Measurements from ENCODE around the gene KNDC1. TPM values are rescaled to one million over a fixed set of nuclear protein-coding genes. Genes with fewer than 3 reads are reported as not detected.

The KNDC1 gene
- total and polyA plus RNA-seq, 2 donors (not counting 3 experiments of a cell fraction or from before 2014, with no cell fraction given), result not detected

GRCh38 chr10:133116455-133116854 is 43.6 kb upstream of the KNDC1 start:
- H4K20me1 ChIP-seq (replicated peaks; ENCODE audit: control insufficient read depth, extremely low read depth, insufficient read depth, low read length), result no peaks in the 10 kb centered on the region
- H3K4me3 ChIP-seq (replicated peaks in 1 of 3; ENCODE audit: insufficient read depth in 1 of 3, low read depth in 1 of 3, low read length in 3 of 3), result no peak overlapping the region
- intact Hi-C loops (cut with micrococcal nuclease) (no loop called here), dilution Hi-C loops (cut with MboI; ENCODE audit: extremely low pct_ligation_motif_present, low sequenced_read_pairs) (no loop called here)
- H3K9ac ChIP-seq (replicated peaks; ENCODE audit: extremely low read depth, insufficient read depth, low read length), result no peak overlapping the region
- DNase-seq (ENCODE audit: low read depth, low spot score) (no peak), FAIRE-seq (no peak)
- H3K27me3 ChIP-seq (ENCODE audit: control insufficient read depth in 2 of 2, insufficient read depth in 2 of 2, low read length in 2 of 2), result no peaks in the 10 kb centered on the region
- H3K36me3 ChIP-seq (ENCODE audit: control insufficient read depth in 2 of 2, extremely low read depth in 1 of 2, insufficient read depth in 2 of 2, low read length in 2 of 2), result no peaks in the 10 kb centered on the region
- TF ChIP-seq POLR2AphosphoS5 (IDR thresholded peaks at IDR 0.05; ENCODE audit: insufficient read depth, low read depth, low read length) (no peak), FOS (IDR thresholded peaks at IDR 0.05; ENCODE audit: borderline replicate concordance, insufficient read depth, low read length) (no peak), GATA2 (IDR thresholded peaks at IDR 0.05; ENCODE audit: insufficient read depth, insufficient read length, low read depth, low read length) (no peak), EZH2 (IDR thresholded peaks at IDR 0.05; ENCODE audit: borderline replicate concordance, low read depth, low read length, severe bottlenecking) (no peak), CTCF (IDR thresholded peaks at IDR 0.05; ENCODE audit: extremely low read depth in 1 of 2, insufficient read depth in 1 of 2, low read depth in 1 of 2, low read length in 2 of 2) (no peak), MYC (IDR thresholded peaks at IDR 0.05; ENCODE audit: low read depth, low read length) (no peak), JUN (IDR thresholded peaks at IDR 0.05; ENCODE audit: borderline replicate concordance, insufficient read depth, insufficient read length, low read depth) (no peak), POLR2A (IDR thresholded peaks at IDR 0.05; ENCODE audit: low read depth, low read length) (no peak), MAX (IDR thresholded peaks at IDR 0.05; ENCODE audit: insufficient read depth, insufficient read length) (no peak)
- H3K27ac ChIP-seq (ENCODE audit: insufficient read depth, low read depth, low read length), result no peak overlapping the region
- ChIA-PET POLR2A (no interaction called here), CTCF (no interaction called here)
- no peaks in the 10 kb centered on the region for H3K9me3 ChIP-seq (replicated peaks; ENCODE audit: control insufficient read depth, insufficient read depth, low read length)
- no peaks in the 10 kb centered on the region for H3K79me2 ChIP-seq (ENCODE audit: control insufficient read depth, insufficient read depth, low read length)
- no peak overlapping the region for H3K4me2 ChIP-seq (ENCODE audit: insufficient read depth, low read length)
- no peak overlapping the region for H2AFZ ChIP-seq (ENCODE audit: low read depth, low read length)
- BruUV-seq (replicated peaks), result no TSS peak
- H3K4me1 ChIP-seq (ENCODE audit: control insufficient read depth, extremely low read depth, insufficient read depth, low read length), result no peaks in the 10 kb centered on the region
- no peaks in the 10 kb centered on the region for H3K9me1 ChIP-seq (replicated peaks; ENCODE audit: control insufficient read depth, extremely low read depth, insufficient read depth, low read length)
